H1 (cell line): Measurements from ENCODE around the gene KLF5.

Experiments used
- BCL11A ChIP-seq, 2 experiments: IDR thresholded peaks; one replicate each; pipeline ENCODE4 v1.6.1; 2011; ENCODE audit warnings: low read depth in 2 of 2, low read length in 2 of 2, mild to moderate bottlenecking in 2 of 2
- BRCA1 ChIP-seq: IDR thresholded peaks from 2 replicates; pipeline ENCODE4 v1.6.1; 2012; ENCODE audit warnings: low read depth, low read length, improper control_type of control experiment
- CTCF ChIP-seq, 3 experiments: IDR thresholded peaks; 1 replicate in 2 of 3; 2 replicates in 1 of 3; pipeline versions ENCODE4 v1.5.1 to v1.6.1; 2011; ENCODE audit warnings: low read length in 3 of 3, mild to moderate bottlenecking in 3 of 3, inconsistent platforms in 2 of 3, low read depth in 1 of 3, moderate library complexity in 1 of 3; ENCODE audit not compliant: insufficient read depth in 1 of 3; ENCODE audit errors: control extremely low read depth in 1 of 3
- GABPA ChIP-seq: IDR thresholded peaks from 2 replicates; pipeline ENCODE4 v1.6.1; 2011; ENCODE audit warnings: mild to moderate bottlenecking, low read length, moderate library complexity, borderline replicate concordance; ENCODE audit not compliant: insufficient read depth
- POLR2A ChIP-seq, 2 experiments: IDR thresholded peaks; 1 replicate in 1 of 2; 2 replicates in 1 of 2; pipeline ENCODE4 v1.6.1; 2011; ENCODE audit warnings: low read depth in 2 of 2, low read length in 2 of 2, mild to moderate bottlenecking in 2 of 2; ENCODE audit errors: control extremely low read depth in 1 of 2
- POLR2AphosphoS5 ChIP-seq: IDR thresholded peaks from 2 replicates; pipeline ENCODE4 v1.6.1; 2011; ENCODE audit warnings: low read depth, low read length
- SIN3A ChIP-seq, 2 experiments: IDR thresholded peaks in 1 of 2; conservative IDR thresholded peaks in 1 of 2; 2 replicates each; pipeline ENCODE4 v1.6.1; 2011 to 2012; ENCODE audit warnings: low read length in 2 of 2, improper control_type of control experiment in 1 of 2, low read depth in 1 of 2, mild to moderate bottlenecking in 1 of 2
- SP4 ChIP-seq: IDR thresholded peaks from 2 replicates; pipeline ENCODE4 v1.6.1; 2012; ENCODE audit warnings: low read length, inconsistent platforms
- TAF7 ChIP-seq: optimal IDR thresholded peaks from 2 replicates; pipeline ENCODE3; 2011; ENCODE audit warnings: low read depth, mild to moderate bottlenecking, inconsistent platforms, low read length, moderate library complexity, borderline replicate concordance
- TCF12 ChIP-seq: IDR thresholded peaks from 2 replicates; pipeline ENCODE4 v1.6.1; 2011; ENCODE audit warnings: low read depth, mild to moderate bottlenecking, low read length
- YY1 ChIP-seq: IDR thresholded peaks from 2 replicates; pipeline ENCODE4 v1.6.1; 2011; ENCODE audit warnings: low read depth, mild to moderate bottlenecking, low read length
- TF ChIP-seq, protein P1 (sequence below): IDR thresholded peaks from 2 replicates; pipeline ENCODE4 v1.6.1; 2011; ENCODE audit warnings: low read length, improper control_type of control experiment

DNA sequence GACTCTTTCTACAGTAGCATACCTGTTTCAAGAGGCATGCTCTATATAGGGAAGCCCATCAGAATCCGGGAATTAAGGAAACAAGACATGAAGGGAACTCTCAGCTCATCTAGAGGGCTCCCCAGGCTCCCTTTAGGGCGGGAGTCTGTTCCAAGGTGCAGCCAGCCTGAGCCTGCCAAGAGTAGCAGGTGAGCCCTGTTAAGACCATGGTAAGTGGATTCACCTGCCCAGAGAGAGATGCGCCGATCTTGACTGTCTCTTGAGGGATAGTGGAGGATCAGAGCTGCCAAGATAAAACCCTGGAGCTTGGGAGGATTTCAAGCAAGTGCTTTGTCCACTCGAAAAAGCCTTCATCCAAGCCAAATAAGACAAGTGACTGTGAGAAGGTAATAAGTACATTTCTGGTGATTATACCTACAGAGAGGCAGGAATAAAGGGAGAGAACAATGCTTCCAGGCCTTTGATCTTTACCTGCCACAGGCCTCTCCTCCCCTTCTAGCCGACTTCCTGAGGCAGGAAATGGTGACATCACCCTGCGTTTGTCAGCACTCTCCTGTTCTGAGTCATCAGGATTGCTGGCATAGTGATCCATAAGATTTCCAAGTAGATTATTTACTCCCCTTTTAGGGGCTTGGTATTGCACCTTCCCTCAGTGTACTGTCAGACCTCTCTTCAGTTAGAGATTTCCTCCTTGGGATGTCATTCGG, 31.5 kb downstream of the KLF5 start:
- TF ChIP-seq POLR2A (IDR thresholded peaks at IDR 0.05; ENCODE audit: control extremely low read depth in 1 of 2, low read depth in 2 of 2, low read length in 2 of 2): no peak
- TF ChIP-seq SP4: no peak
- TF ChIP-seq CTCF (IDR thresholded peaks at IDR 0.05; ENCODE audit: control extremely low read depth in 1 of 3, insufficient read depth in 1 of 3, low read depth in 1 of 3, low read length in 3 of 3): no peak
- no peak for TF ChIP-seq SIN3A (conservative IDR thresholded peaks at IDR 0.05 in 1 of 2, IDR thresholded peaks at IDR 0.05 in 1 of 2; ENCODE audit: low read depth in 1 of 2, low read length in 2 of 2)
- TF ChIP-seq, protein P1, sequence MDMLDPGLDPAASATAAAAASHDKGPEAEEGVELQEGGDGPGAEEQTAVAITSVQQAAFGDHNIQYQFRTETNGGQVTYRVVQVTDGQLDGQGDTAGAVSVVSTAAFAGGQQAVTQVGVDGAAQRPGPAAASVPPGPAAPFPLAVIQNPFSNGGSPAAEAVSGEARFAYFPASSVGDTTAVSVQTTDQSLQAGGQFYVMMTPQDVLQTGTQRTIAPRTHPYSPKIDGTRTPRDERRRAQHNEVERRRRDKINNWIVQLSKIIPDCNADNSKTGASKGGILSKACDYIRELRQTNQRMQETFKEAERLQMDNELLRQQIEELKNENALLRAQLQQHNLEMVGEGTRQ: no peak
- TF ChIP-seq POLR2AphosphoS5: no peak
- no peak for TF ChIP-seq GABPA
- TF ChIP-seq TAF7: no peak
- TF ChIP-seq TCF12: no peak
- TF ChIP-seq BCL11A (IDR thresholded peaks at IDR 0.05; ENCODE audit: low read depth in 2 of 2, low read length in 2 of 2): no peak
- TF ChIP-seq BRCA1: no peak
- TF ChIP-seq YY1: no peak
